Stimulated activated CD4-positive, alpha-beta T cell treated with anti-CD3 and anti-CD28 coated beads, Interleukin-4, amount 100 ng/mL, for 4 hours (primary cell): ENCODE results near the gene FBXO45.
"Not testable (repeated sequence)": the region's sequence is repeated elsewhere in the genome, so short reads cannot be mapped to it uniquely, and the experiment has no call there.

Experiments
- DNase-seq, 2 experiments: peaks; one replicate each; pipeline ENCODE4 v3.0.0-alpha.2; 2020

Gene FBXO45

DNA sequence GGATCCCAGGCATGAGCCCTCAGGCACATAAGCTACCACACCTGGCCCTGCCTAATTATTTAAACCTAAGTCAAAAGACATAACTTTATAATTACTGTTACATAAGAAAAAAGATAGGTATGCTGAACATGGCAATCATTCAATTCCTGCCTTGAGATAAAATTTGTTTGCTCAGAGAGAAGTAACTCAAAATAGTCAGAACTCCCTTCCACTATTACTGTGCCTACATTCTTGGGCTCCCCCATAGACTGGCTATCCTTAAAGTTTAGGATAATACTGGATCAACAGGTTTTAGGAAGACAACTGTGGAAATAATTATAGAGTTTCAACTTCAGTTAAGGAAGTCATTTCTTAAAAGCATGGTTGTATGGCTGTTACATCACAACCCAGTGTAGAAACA, 10.0 kb upstream of the FBXO45 start:
- DNase-seq: no peak

DNA sequence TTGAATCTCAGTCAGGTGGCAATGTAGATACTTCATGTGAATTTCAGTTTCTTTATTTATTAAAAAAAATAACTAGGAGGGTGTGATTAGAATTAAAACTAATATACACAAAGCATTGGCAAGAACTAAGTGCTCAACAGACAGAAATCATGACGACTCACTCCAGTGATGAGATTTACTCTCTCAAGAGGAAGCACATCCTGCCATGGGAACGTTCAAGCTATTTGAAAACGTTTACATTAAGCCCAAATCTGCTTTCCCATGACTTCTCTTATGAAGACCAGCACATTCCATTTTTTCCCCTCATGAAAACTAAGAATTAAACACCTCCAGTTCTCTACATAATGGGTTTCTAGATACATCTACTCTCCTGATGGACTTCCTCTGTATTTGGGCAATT, 8.6 kb upstream of the FBXO45 start:
- DNase-seq: no peak

DNA sequence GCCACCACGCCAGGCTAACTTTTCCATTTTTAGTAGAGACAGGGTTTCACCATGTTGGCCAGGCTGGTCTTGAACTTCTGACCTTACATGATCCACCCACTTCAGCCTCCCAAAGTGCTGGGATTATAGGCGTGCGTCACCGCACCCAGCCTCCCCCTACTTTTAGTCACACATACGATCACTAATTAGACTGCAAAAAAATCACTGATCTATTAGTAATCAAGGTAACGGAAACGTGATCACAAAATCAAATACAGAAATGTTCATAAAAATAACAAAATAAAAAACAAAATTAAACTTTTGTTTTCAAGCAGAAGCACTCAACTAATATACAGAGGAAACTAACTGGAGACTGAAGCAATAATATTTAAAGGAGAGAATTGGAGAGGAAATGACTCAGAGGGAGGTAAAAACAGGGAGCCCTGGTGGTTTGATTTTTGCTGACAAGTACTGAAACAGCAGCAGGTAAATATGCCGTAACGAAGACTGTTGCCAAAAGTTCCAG, 4.7 kb upstream of the FBXO45 start:
- peak; percentile 5 to 9 for DNase-seq

DNA sequence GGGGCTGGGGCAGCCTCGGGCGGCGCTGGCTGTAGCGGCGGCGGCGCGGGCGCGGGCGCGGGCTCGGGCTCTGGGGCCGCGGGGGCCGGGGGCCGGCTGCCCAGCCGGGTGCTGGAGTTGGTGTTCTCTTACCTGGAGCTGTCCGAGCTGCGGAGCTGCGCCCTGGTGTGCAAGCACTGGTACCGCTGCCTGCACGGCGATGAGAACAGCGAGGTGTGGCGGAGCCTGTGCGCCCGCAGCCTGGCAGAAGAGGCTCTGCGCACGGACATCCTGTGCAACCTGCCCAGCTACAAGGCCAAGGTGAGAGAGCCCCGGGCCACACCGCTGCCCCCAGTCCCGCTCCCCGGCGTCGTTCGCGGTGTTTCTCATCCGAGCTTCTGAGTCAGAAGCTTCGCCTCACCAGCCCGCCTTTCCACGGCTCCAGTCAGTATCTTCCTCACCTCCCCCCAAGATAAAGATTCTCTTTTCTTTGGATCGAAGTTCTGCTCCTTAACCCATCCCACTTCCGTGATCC, 600 bp downstream of the FBXO45 start:
- peak; percentile 22 to 37 for DNase-seq

DNA sequence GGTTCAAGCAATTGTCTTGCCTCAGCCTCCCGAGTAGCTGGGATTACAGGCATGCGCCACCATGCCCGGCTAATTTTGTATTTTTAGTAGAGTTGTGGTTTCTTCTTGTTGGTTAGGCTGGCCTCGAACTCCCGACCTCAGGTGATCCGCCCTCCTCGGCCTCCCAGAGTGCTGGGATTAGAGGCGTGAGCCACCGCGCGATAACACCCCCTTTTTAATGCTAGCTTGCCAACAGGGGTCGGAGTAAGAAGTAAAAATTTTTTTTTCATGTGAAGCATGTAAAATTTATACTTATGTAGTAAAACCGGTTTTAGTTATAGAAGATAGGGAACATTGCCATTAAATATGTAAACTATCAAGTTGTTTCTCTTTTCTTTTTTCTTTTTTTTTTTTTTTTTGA, 1.9 kb downstream of the FBXO45 start:
- not testable (repeated sequence) for DNase-seq

DNA sequence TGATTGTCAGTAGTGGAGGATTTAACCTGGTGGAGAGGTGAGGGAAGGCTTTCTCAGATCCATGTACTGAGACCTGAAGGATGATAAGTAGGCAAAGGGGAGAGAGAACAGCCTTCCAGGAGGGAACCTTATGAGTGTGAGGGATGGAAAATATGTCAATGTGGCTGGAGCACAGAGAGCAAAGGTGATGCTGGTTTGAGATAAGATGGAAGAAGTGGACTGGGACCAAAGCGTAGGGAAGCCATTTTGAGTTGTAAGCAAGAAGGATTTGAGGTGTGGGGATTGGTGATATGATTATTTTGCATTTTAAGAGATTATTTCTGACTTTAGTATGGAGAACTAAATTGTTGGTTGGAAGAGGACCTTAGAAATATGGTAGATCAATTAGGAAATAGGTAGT, 3.9 kb downstream of the FBXO45 start:
- DNase-seq: no peak

DNA sequence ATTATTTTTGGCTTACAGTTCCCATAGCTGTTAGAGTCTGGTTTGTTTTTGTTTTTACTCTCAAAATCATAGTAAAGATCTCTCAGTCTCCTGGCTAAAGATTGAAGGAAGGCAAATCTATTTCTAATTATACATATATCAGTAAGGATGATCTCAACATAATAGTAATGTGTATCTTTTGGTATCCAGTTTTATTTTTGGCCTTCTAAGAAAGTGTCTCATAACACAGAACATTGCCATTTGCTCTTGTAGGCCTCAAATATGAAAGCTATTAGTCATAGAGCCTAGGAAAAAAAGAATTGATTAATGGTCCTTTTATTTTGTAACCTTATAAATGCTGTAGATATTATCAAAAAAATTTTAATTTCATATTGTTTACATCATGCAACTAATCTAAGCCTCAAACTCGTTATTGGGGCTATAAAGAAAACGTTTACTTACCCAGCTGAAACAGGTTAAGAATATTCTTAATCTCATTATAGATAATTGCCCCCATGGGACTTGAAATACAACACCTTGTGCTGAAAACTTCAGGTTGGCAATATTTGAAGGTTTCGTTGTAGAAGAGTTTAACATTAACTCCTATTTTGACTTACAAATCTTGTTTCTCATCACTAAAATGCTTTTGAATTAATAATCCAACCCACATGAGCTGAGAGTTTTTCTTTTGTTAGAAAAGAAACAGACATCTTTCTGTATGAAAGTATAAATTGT, 16.7 kb downstream of the FBXO45 start:
- DNase-seq: no peak

DNA sequence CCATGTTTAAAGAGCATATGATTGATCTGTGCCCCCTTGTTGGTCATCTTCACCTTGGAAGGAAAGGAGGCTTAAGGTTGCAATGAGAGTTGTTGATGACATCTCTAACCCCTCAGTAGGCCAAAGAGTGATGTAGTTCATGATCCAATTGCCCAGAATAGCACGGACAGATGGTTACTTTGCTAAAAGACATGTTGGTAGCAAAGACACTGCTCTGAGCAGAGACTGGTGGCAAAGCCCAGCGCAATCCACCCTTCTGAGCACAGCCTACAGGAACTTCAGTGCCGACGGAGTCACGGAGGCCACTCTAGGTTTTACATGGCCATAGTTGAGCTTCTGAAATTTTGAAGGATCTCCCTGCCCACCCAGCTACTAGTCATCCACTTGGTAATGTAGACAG, 21.8 kb downstream of the FBXO45 start:
- DNase-seq: no peak

DNA sequence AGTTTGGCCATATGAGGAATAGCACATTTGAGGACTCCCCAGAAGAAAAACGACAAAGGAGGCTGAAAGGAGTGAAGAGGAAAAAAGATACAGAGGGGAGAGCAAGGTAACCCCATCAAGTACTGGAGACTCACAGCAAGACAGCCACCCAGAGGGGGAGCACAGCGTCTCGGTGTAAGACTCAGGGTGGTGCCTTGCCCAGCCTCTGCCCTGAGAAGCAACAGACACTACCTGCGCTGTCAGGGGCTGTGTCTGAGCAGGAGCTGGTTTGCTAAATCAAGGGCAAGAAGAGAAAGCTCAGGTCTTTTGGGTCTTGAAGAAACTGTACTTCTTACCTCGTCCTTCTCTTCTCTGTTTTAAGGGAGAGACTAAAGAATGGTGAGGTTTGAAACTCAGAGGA, 27.9 kb downstream of the FBXO45 start:
- no peak for DNase-seq

DNA sequence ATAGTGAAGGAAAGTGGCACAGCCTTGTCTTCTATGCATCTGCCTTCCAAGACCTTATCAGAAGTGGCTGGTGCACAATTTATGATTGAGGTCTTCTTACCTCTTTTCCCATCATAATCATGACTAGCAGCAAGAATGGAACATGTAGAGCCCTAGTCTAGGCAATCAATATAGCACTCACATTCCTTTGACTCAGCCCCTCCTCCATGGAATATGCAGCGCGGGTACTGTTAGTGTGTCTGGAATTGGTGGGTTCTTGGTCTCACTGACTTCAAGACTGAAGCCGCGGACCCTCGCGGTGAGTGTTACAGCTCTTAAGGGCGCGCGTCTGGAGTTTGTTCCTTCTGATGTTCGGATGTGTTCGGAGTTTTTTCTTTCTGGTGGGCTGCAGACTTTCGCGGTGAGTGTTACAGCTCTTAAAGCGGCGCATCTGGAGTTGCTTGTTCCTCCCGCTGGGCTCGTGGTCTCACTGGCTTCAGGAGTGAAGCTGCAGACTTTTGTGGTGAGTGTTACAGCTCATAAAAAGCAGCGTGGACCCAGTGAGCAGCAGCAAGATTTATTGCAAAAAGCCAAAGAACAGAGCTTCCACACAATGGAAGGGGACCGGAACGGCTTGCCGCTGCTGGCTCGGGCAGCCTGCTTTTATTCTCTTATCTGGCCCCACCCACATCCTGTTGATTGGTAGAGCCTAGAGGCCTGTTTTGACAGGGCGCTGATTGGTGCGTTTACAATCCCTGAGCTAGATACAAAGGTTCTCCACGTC, 29.7 kb downstream of the FBXO45 start:
- peak in 1 of 2 experiments; percentile 15 for DNase-seq

DNA sequence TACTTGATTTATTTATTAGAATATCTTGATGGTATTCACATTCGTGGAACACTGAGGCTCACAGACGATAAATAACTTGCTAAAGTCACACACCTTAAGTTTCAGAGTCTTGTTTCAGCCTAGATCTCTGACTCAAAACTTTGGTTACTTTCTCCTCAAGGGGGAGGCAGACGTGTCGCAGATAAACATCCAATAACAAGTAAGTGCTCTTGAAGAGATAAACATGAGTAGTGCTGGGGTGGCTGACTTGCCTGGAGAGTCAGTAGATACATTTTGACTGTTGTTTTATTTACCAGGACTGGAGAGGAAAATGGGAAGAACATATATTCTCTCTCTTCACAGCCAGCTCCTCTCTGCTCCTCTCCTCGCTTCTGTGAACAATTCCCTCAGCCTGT, 31.3 kb downstream of the FBXO45 start:
- DNase-seq: no peak

DNA sequence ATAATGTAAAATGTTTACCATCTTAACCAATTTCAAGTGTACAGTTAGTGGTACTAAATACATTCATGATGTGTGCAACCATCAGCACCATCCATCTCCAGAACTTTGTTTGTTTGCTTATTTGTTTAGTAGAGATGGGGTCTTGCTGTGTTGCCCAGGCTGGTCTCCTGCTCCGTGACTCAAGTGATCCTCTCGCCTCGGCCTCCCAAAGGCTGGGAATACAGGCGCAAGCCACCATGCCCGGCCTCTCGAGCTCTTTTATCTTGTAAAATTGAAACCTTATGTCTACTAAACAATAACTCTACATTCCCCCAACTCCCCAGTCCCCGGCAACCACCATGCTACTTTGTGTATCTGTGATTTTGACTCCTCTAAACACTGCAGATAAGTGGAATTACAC, 31.9 kb downstream of the FBXO45 start:
- no peak for DNase-seq

DNA sequence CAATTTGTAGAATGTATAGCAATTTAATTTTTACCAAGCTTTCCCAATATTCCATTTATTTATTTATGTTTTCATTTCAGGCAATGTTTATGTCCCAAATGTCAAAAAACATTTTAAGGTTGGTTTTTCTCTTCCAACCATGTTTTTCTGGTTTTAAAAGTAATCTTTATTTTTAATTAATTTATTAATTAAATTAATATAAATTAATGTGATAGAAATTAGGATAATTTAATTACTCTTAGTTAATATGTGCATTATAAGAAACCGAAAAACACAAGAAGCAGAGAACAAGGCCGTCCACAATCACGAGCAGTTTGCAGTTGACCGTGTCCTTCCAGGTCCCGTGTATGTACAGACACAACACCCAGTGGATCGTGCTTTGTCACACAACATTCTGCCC, 34.2 kb downstream of the FBXO45 start:
- DNase-seq: no peak

DNA sequence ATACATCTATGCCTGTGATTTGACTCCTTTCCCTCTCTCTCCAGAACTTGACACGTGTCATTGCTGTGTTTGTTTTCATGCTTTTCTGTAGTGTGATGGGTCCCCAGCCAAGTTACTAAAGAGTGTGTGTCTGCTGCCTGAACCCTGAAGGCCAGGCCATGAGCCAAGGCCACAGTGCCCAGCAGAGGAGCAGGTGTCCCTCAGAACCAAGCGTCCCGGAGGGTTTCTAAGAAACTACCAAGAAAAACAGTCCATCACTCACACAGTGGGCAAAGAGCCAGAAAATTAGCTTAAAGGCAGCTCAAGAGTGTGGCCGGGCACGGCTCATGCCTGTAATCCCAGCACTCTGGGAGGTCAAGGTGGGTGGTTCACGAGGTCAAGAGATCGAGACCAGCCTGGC, 35.2 kb downstream of the FBXO45 start:
- no peak for DNase-seq

DNA sequence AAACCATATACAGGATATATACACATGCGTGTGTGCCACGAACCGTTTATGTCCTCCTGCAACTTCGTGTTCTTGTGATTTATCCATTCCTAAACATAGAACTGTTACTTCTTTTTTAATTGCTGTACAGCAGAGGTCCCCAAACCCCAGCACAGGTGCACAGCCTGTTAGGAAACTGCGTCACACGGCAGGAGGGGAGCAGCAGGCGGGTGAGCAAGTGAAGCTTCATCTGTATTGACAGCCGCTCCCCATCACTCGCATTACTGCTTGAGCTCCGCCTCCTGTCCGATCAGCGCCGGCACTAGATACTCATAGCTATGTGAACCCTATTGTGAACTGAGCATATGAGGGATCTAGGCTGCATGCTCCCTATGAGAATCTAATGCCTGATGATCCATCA, 36.1 kb downstream of the FBXO45 start:
- DNase-seq: peak; percentile 29 to 70

DNA sequence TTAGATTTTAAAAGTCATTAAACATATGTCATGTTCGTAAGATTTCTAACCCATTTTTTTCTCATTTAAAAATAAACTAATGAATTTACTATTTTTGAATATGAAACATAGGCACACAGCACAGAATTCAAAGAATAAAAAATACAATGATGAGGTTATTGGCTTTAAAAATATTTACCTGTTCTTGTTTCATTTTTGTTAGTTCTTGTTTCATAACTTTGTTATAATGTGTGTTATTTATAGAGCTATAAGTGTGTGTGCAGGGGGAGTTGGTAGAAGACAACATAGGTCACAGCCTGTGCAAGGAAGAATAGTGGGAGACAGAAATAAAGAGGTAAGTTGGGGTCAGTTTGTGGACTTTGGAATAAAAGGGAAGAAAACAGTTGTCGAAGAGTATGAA, 40.2 kb downstream of the FBXO45 start:
- DNase-seq: no peak

DNA sequence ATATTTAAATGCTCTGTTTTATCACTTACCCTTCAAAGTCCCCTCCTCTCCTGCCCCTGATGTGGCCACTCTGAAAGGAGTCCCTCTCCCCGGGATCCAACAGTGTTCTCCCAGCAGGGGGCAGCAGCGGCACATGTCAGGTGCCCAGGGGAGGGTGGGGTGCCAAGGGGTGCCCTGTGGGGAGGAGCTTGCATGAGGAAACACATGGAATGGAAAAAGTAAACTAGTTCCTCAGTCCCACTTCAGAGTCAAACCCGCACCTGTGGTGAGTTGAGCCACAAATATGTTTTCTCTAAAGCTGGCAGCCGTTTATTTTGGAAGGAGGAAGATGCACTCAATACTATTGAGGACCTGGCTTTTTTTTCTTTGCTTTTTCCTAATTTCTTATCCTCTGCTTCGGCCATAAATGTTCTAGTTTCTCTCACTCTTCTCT, 40.9 kb downstream of the FBXO45 start:
- peak; percentile 91 to 95 for DNase-seq

DNA sequence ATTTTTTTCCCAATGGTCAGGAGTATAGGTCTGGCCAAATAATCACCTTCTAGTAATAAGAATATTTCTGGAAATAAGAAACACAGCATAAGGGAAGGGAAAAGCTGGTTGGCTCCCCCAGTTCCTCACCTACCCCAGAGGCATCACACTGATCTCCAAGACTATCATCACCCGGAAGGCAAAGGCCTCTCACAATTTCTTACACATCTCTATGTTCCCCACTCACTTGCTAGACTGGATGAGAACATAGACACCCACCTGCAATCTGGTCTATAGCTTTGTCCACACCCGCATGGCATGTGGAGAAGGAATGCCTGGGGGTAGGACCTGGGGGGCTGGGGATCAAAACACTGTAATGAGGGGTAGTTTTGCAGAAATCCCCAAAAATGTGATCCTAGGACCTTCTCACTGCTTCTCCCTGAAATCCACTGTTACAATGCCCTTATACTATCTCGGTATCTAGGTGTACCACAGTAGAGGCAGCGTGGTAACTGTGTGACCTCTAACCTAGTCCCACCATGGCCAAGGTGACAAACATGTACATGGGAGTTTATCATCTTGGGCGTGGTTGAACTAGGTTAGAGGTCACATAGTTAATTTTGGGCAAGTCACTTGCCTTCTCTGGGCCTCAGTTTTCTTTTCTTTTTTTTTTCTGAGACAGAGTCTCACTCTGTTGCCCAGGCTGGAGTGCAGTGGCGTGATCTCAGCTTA, 41.5 kb downstream of the FBXO45 start:
- DNase-seq: no peak

DNA sequence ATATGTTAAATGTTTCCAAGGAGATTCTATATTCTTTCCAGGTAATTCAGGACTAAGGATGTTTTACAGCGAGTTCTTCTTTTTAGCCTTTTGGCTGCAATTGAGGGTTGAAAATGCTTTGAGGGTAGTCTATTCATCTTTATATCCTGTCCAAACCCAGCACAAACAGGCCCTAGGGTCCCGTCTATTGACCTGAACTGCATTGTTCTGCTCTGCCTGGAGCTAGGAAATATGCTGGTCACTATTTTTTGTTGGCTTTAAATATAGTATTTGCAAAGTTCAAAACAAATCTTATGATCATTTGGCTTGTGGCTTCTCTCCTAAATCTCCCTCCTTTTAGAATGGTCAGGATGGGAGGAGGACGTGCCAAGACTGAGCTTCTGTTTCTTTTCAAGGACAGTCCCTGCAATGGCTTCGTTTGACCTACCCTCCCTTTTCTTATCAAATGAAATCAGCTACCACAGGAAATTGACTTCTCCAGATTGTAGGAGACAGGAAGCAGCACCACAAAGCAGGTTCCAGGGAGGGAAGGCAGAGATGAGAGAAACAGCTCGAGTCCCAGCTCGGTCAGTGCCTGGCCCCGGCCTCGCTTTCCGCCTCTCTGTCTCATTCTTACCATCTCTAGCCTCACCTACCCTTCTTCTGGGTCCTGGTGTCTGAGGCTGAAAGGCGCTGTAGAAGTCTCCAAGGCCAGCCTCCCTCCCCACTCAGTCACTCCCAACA, 43.5 kb downstream of the FBXO45 start:
- DNase-seq: no peak

DNA sequence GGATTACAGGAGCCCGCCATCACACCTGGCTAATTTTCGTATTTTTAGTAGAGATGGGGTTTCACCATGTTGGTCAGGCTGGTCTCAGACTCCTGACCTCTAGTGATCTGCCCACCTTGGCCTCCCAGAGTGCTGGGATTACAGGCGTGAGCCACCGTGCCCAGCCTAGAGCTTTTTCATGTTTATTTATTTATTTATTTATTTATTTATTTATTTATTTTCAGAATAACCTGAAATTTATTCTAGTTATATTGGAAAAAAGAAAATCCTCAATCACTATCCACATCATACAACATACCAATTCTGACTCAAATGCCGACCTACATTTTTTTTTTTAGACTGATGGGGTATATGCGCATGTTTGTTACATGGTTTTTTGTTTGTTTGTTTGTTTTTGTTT, 46.8 kb downstream of the FBXO45 start:
- not testable (repeated sequence) for DNase-seq

DNA sequence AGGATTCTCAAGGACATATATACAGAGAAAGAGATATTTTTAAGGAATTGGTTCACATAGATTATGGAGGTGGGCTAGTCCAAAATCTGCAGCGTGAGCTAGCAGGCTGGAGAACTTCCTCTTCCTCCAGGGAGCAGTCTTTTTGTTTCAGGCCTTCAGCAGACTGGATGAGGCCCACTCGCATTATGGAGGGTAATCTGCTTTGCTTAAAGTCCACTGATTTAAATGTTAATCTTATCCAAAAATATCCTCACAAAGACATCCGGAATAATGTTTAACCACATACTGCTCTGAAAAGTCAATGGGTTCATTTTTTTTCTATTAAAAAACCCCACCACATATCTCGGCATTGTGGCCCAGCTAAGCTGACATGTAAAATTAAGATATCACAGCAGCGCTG, 48.8 kb downstream of the FBXO45 start:
- DNase-seq: no peak

DNA sequence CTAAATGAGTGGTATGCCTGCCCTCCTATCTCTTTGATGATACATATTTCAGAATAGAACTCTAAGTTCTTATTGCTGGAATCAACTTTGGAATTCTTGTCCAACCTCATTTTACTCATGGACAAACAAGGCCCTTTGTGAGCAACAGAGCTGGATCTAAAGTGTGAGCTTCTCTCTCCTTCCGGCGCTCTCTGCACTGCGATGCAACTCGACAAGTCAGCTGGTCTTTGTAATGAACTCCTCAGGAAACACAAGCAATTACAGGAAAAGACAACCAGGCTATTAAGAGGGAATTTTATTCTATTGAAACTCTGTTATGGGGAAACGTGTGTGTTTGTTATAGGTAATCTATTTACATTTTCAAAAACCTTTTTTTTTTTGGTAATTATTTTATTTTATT, 50.8 kb downstream of the FBXO45 start:
- no peak for DNase-seq

DNA sequence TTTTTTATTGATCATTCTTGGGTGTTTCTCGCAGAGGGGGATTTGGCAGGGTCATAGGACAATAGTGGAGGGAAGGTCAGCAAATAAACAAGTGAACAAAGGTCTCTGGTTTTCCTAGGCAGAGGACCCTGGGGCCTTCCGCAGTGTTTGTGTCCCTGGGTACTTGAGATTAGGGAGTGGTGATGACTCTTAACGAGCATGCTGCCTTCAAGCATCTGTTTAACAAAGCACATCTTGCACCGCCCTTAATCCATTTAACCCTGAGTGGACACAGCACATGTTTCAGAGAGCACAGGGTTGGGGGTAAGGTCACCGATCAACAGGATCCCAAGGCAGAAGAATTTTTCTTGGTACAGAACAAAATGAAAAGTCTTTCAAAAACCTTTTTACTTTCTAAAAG, 51.2 kb downstream of the FBXO45 start:
- DNase-seq: not testable (repeated sequence)
